Measurements from ENCODE around the gene PSMB8.

- TF ChIP-seq CTCF (IDR thresholded peaks at IDR 0.05; ENCODE audit: insufficient read depth, low read depth, low read length) = no peak
- TF ChIP-seq EZH2 (IDR thresholded peaks at IDR 0.05; ENCODE audit: insufficient read depth, low read length) = no peak
Measured at GRCh38 chr6:32836873-32837272, 7.0 kb downstream of the PSMB8 start.
